Measurements from ENCODE around the gene CISTR. TPM values are rescaled to one million over a fixed set of nuclear protein-coding genes. Genes with fewer than 3 reads are reported as not detected.
A peak's percentile ranks its signal among the peaks of the same experiment; 100 is the strongest.

CISTR gene
- total and polyA plus RNA-seq, 2 donors (not counting 3 experiments of a cell fraction or from before 2014, with no cell fraction given), result not detected

GRCh38 chr12:53750812-53751335, 905 bp downstream of the CISTR start:
- BruUV-seq (replicated peaks), result no TSS peak
- no peaks in the 10 kb centered on the region for H3K4me1 ChIP-seq (ENCODE audit: control insufficient read depth, extremely low read depth, insufficient read depth, low read length)
- no peak for DNase-seq (ENCODE audit: low read depth, low spot score)
- H4K20me1 ChIP-seq (replicated peaks; ENCODE audit: control insufficient read depth, extremely low read depth, insufficient read depth, low read length), result no peaks in the 10 kb centered on the region
- no peak overlapping the region for H2AFZ ChIP-seq (ENCODE audit: low read depth, low read length)
- H3K27ac ChIP-seq (ENCODE audit: insufficient read depth, low read depth, low read length), result no peak overlapping the region
- H3K9me1 ChIP-seq (replicated peaks; ENCODE audit: control insufficient read depth, extremely low read depth, insufficient read depth, low read length), result no peaks in the 10 kb centered on the region
- dilution Hi-C loops (cut with MboI; ENCODE audit: extremely low pct_ligation_motif_present, low sequenced_read_pairs) (no loop called here), intact Hi-C loops (cut with micrococcal nuclease) (loop anchor here (10.0 kb wide), 1 partner anchor 454 kb away; no protein-coding TSS in a partner anchor)
- no peak for FAIRE-seq
- no peaks in the 10 kb centered on the region for H3K79me2 ChIP-seq (ENCODE audit: control insufficient read depth, insufficient read depth, low read length)
- POLR2A ChIA-PET, result no interaction called here
- no peaks in the 10 kb centered on the region for H3K36me3 ChIP-seq (ENCODE audit: control insufficient read depth in 2 of 2, extremely low read depth in 1 of 2, insufficient read depth in 2 of 2, low read length in 2 of 2)
- TF ChIP-seq FOS (IDR thresholded peaks at IDR 0.05; ENCODE audit: borderline replicate concordance, insufficient read depth, low read length), result no peak
- no peak for TF ChIP-seq JUN (IDR thresholded peaks at IDR 0.05; ENCODE audit: borderline replicate concordance, insufficient read depth, insufficient read length, low read depth)
- TF ChIP-seq EZH2 (IDR thresholded peaks at IDR 0.05; ENCODE audit: borderline replicate concordance, low read depth, low read length, severe bottlenecking), result peak; percentile 77
- TF ChIP-seq MAX (IDR thresholded peaks at IDR 0.05; ENCODE audit: insufficient read depth, insufficient read length), result no peak
- no peak for TF ChIP-seq POLR2A (IDR thresholded peaks at IDR 0.05; ENCODE audit: low read depth, low read length)
- TF ChIP-seq POLR2AphosphoS5 (IDR thresholded peaks at IDR 0.05; ENCODE audit: insufficient read depth, low read depth, low read length), result no peak
- H3K27me3 ChIP-seq (ENCODE audit: control insufficient read depth in 2 of 2, insufficient read depth in 2 of 2, low read length in 2 of 2), result peaks cover 83 to 94% of the 10 kb centered on the region in 2 experiments
- CTCF ChIA-PET, result interaction anchor here (1.0 to 1.2 kb wide), 2 partner anchors 8 to 47 kb away, joined by 3 to 6 read pairs; no protein-coding TSS in a partner anchor
- H3K9me3 ChIP-seq (replicated peaks; ENCODE audit: control insufficient read depth, insufficient read depth, low read length), result no peaks in the 10 kb centered on the region
- H3K4me2 ChIP-seq (ENCODE audit: insufficient read depth, low read length), result no peak overlapping the region
- peak overlapping the region in 1 of 3 experiments; percentile 19 for H3K4me3 ChIP-seq (replicated peaks in 1 of 3; ENCODE audit: insufficient read depth in 1 of 3, low read depth in 1 of 3, low read length in 3 of 3)
- no peak overlapping the region for H3K9ac ChIP-seq (replicated peaks; ENCODE audit: extremely low read depth, insufficient read depth, low read length)

All from endothelial cell of umbilical vein (primary cell).